GM12878 (cell line): Measurements from ENCODE around the gene SLC2A1. TPM values are rescaled to one million over a fixed set of nuclear protein-coding genes. Genes with fewer than 3 reads are reported as not detected.

Experiments used
- ATAC-seq: fragments of 200-7000 bp; cut with Tn5 transposase; 3 replicates; pipeline ENCODE4 v1.9.1; 2020; ENCODE audit warnings: mild to moderate bottlenecking, moderate library complexity
- BruUV-seq: library from RNA; stranded (reverse); fragments of 400-500 nt; replicated peaks from 2 replicates; lab custom pipeline; 2021; lab: Mats Ljungman, UMichigan
- CTCF ChIA-PET: fragments of 300-600 bp; sonication (Branson Sonifier 250); formaldehyde crosslinking; extraction: SDS; loops from one replicate; lab custom pipeline; 2021; ENCODE audit warnings: inconsistent platforms; lab: Yijun Ruan, JAX
- POLR2A ChIA-PET: fragments of 350-600 bp; formaldehyde crosslinking; extraction: SDS; loops from one replicate; lab custom pipeline; 2021; ENCODE audit warnings: inconsistent platforms; lab: Charles Lee
- RAD21 ChIA-PET: fragments of 300-600 bp; sonication (Branson Sonifier 250); formaldehyde crosslinking; loops from one replicate; lab custom pipeline; 2023; ENCODE audit warnings: antibody characterized with exemption; ENCODE audit not compliant: unreplicated experiment; lab: Charles Lee
- SMC1A ChIA-PET: fragments of 300-600 bp; sonication (Branson Sonifier 250); formaldehyde crosslinking; loops from one replicate; lab custom pipeline; 2023; ENCODE audit not compliant: unreplicated experiment, uncharacterized antibody; lab: Charles Lee
- DNase-seq: peaks from one replicate; pipeline ENCODE4 v3.0.0-alpha.2; 2011; ENCODE audit warnings: low read depth, low spot score
- FAIRE-seq: peaks from 3 replicates; lab custom pipeline; 2011; peaks lifted over from hg19 to GRCh38; lab: Jason Lieb, UNC
- H2AFZ ChIP-seq: 2 replicates; pipeline ENCODE4 v1.6.0; 2011; ENCODE audit warnings: low read depth, low read length, control low read depth; ENCODE audit not compliant: control insufficient read depth
- H3K27ac ChIP-seq: 2 replicates; pipeline ENCODE4 v1.5.1; 2011; ENCODE audit warnings: control low read depth; ENCODE audit not compliant: control insufficient read depth, insufficient read depth
- H3K27me3 ChIP-seq, 2 experiments: replicated peaks in 1 of 2; 2 replicates each; pipeline versions ENCODE4 v1.6.0 to v1.6.1; 2011; ENCODE audit warnings: low read length in 1 of 2; ENCODE audit not compliant: control insufficient read depth in 2 of 2, insufficient read depth in 2 of 2
- H3K36me3 ChIP-seq, 2 experiments: 2 replicates each; pipeline ENCODE4 v1.5.1; 2011; ENCODE audit warnings: low read length in 1 of 2; ENCODE audit not compliant: control insufficient read depth in 2 of 2, insufficient read depth in 2 of 2
- H3K4me1 ChIP-seq: 2 replicates; pipeline ENCODE4 v1.6.1; 2011; ENCODE audit warnings: mild to moderate bottlenecking, low read length, moderate library complexity, mixed read lengths; ENCODE audit not compliant: control insufficient read depth, insufficient read depth
- H3K4me2 ChIP-seq: 2 replicates; pipeline ENCODE4 v1.6.0; 2011; ENCODE audit warnings: control low read depth; ENCODE audit not compliant: control insufficient read depth, insufficient read depth
- H3K4me3 ChIP-seq: fragments of 200-600 bp; sonication (generic); 2 replicates; pipeline ENCODE4 v1.5.1; 2016
- H3K79me2 ChIP-seq: 2 replicates; pipeline ENCODE4 v1.6.0; 2011; ENCODE audit warnings: low read length; ENCODE audit not compliant: control insufficient read depth, insufficient read depth
- H3K9ac ChIP-seq: 2 replicates; pipeline ENCODE4 v1.8.0; 2011; ENCODE audit warnings: low read length, control low read depth, mixed read lengths; ENCODE audit not compliant: control insufficient read depth, insufficient read depth
- H3K9me3 ChIP-seq: replicated peaks from 3 replicates; pipeline ENCODE4 v1.5.1; 2011; ENCODE audit warnings: mild to moderate bottlenecking, low read length; ENCODE audit not compliant: control insufficient read depth, insufficient read depth
- H4K20me1 ChIP-seq: 2 replicates; pipeline ENCODE4 v1.6.0; 2011; ENCODE audit not compliant: control insufficient read depth, insufficient read depth
- ATF7 ChIP-seq: fragments of 450-650 bp; IDR thresholded peaks from 2 replicates; pipeline ENCODE4 v1.6.1; 2016; ENCODE audit warnings: low read depth, mild to moderate bottlenecking
- DPF2 ChIP-seq: fragments of 450-650 bp; IDR thresholded peaks from 2 replicates; pipeline ENCODE4 v1.6.1; 2017; ENCODE audit warnings: mild to moderate bottlenecking
- GATAD2B ChIP-seq: fragments of 450-650 bp; conservative IDR thresholded peaks from 2 replicates; pipeline ENCODE4 v1.6.1; 2017; ENCODE audit warnings: low read depth, mild to moderate bottlenecking, moderate library complexity
- HDGF ChIP-seq: fragments of 450-650 bp; IDR thresholded peaks from 2 replicates; pipeline ENCODE4 v1.6.1; 2016; ENCODE audit warnings: antibody characterized with exemption
- MYB ChIP-seq: fragments of 150-350 bp; IDR thresholded peaks from 2 replicates; pipeline ENCODE4 v1.6.1; 2014; ENCODE audit warnings: mild to moderate bottlenecking, low read depth, low read length, borderline replicate concordance
- NFXL1 ChIP-seq: fragments of 450-650 bp; IDR thresholded peaks from 2 replicates; pipeline ENCODE4 v1.6.1; 2017; ENCODE audit warnings: antibody characterized with exemption, mild to moderate bottlenecking, borderline replicate concordance
- PAX8 ChIP-seq: fragments of 450-650 bp; IDR thresholded peaks from 2 replicates; pipeline ENCODE4 v1.6.1; 2017; ENCODE audit warnings: mild to moderate bottlenecking, moderate library complexity
- PML ChIP-seq: IDR thresholded peaks from 2 replicates; pipeline ENCODE4 v1.6.1; 2012; ENCODE audit warnings: low read length, inconsistent platforms
- POLR2AphosphoS2 ChIP-seq: IDR thresholded peaks from 2 replicates; pipeline ENCODE4 v1.6.1; 2011; ENCODE audit warnings: low read depth, mild to moderate bottlenecking, low read length, improper control_type of control experiment, moderate library complexity
- TARDBP ChIP-seq: IDR thresholded peaks from 2 replicates; pipeline ENCODE4 v1.6.1; 2016; ENCODE audit warnings: borderline replicate concordance
- ZBED1 ChIP-seq: IDR thresholded peaks from 2 replicates; pipeline ENCODE4 v1.6.1; 2016; ENCODE audit warnings: borderline replicate concordance
- WGBS: methylation state at CpG from one replicate; pipeline ENCODE4 v1.1.6; 2016; ENCODE audit warnings: low lambda C conversion rate; ENCODE audit not compliant: insufficient replicate concordance, insufficient coverage; ENCODE audit errors: missing lambda C conversion rate; 5-methylcytosine and 5-hydroxymethylcytosine counted together
- in situ Hi-C: fragments of 300-500 bp; cut with MboI; formaldehyde crosslinking; loops from 9 replicates; pipeline ENCODE4 v1.14.3; 2018; ENCODE audit warnings: mixed read lengths
- intact Hi-C: fragments of 100-400 bp; cut with micrococcal nuclease; formaldehyde crosslinking; loops from one replicate; pipeline ENCODE4 v1.14.2; 2022; ENCODE audit not compliant: unreplicated experiment
- polyA plus RNA-seq, 11 experiments: library from polyadenylated mRNA; depleted of rRNA in 4 of 11; unstranded in 6 of 11; stranded (reverse) in 5 of 11; fragments of >200 nt; fragmentation: Nextera tagmentation in 4 of 11; fragmentation: Illumina TruSeq in 1 of 11; extraction: Ambion mirVana in 4 of 11; extraction: Trizol in 1 of 11; gene quantifications; 1 replicate in 1 of 11; 2 replicates in 10 of 11; pipeline versions ENCODE4 v1.2.1 to v1.2.3, GENCODE V29; 2011 to 2016; ENCODE audit warnings: inconsistent platforms in 2 of 11, missing spikeins in 2 of 11, low read depth in 1 of 11
- total RNA-seq, 4 experiments: library from RNA; depleted of rRNA in 3 of 4; stranded (reverse); fragments of >200 nt in 3 of 4; fragmentation: Illumina TruSeq in 1 of 4; extraction: Trizol in 1 of 4; gene quantifications; 2 replicates each; pipeline versions ENCODE4 v1.2.1 to v1.2.3, GENCODE V29; 2013 to 2021
- TF ChIP-seq, protein P1 (sequence below): fragments of 450-650 bp; formaldehyde crosslinking; IDR thresholded peaks from 2 replicates; pipeline ENCODE4 v1.5.0; 2022; ENCODE audit warnings: mild to moderate bottlenecking, missing genetic modification characterization
- TF ChIP-seq, protein P2 (sequence below): IDR thresholded peaks from 2 replicates; pipeline ENCODE4 v1.6.1; 2011; ENCODE audit warnings: borderline replicate concordance, low read depth, mild to moderate bottlenecking, moderate library complexity, mixed read lengths, low read length; ENCODE audit not compliant: insufficient read depth; ENCODE audit errors: extremely low read length
- TF ChIP-seq, protein P3 (sequence below): IDR thresholded peaks from 2 replicates; pipeline ENCODE4 v1.6.1; 2011; ENCODE audit warnings: borderline replicate concordance, low read depth, mild to moderate bottlenecking, moderate library complexity, low read length; ENCODE audit not compliant: insufficient read depth, poor library complexity, severe bottlenecking
- TF ChIP-seq, protein P4 (sequence below): fragments of 450-650 bp; conservative IDR thresholded peaks from 2 replicates; pipeline ENCODE4 v1.6.1; 2017; ENCODE audit warnings: mild to moderate bottlenecking, moderate library complexity

Gene SLC2A1
- total and polyA plus RNA-seq, 10 of the 15 experiments (the other 5 are each of a cell fraction or from before 2014, with no cell fraction given): 5.7 to 66.0 (median 44.2) TPM

DNA sequence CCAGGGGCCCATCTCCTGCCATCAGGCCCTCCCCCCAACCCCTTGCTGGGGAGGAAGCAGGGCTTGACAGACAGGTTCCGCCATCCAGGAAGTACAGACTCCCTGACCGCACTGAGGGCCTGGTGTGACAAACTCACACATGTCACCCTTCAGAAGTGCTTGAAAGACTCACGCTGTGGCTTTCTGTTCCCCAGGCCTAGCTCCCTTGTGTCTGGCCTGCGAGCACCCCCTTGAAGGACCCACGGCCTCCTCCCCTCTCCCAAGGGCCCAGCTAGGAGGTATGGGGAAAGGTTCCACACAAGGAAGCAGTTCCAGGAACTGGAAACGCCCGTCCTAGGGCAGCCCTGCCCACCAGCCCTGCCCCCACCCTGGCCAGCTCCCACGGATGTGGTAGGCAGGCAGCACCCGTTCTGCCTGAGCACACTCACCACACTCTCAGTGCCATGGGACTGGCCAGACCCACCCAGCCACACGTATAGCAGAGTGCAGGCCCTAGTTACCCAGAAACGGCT lies 26.7 kb downstream of the SLC2A1 start:
- peaks cover 65 to 71% of the 10 kb centered on the region in 2 experiments for H3K36me3 ChIP-seq
- in situ Hi-C loops (no loop called here), intact Hi-C loops (loop anchor here (1.0 to 5.0 kb wide), 3 partner anchors 8 to 250 kb away; partner anchors contain the start of genes SLC2A1 and YBX1)
- BruUV-seq: no TSS peak
- peak overlapping the region; percentile 91 for H3K4me2 ChIP-seq
- RAD21 ChIA-PET: interaction anchor here (0.7 to 1.7 kb wide), 10 partner anchors 9 to 149 kb away, joined by 3 to 14 read pairs (median 6); no protein-coding TSS in a partner anchor
- CTCF ChIA-PET: interaction anchor here (0.7 to 2.4 kb wide), 11 partner anchors 9 to 165 kb away, joined by 3 to 24 read pairs (median 4); partner anchors contain the start of genes C1orf50 and P3H1
- peaks cover 71% of the 10 kb centered on the region for H3K4me1 ChIP-seq
- peak overlapping the region; percentile 49; the same call in 1 of the 2 replicates for H3K4me3 ChIP-seq
- SMC1A ChIA-PET: interaction anchor here (0.8 to 2.3 kb wide), 14 partner anchors 9 to 142 kb away, joined by 3 to 17 read pairs (median 4); partner anchors contain the start of gene ZNF691
- DNase-seq (peak; percentile 88), ATAC-seq (peak; percentile 85), FAIRE-seq (peak; percentile 78)
- peak overlapping the region; percentile 95 for H3K27ac ChIP-seq
- POLR2A ChIA-PET: interaction anchor here (0.6 to 1.9 kb wide), 5 partner anchors 15 to 166 kb away, joined by 3 to 7 read pairs (median 6); partner anchors contain the start of gene ZNF691
- H3K79me2 ChIP-seq: peaks cover 73% of the 10 kb centered on the region
- under 1% methylated on average over 11 of the region's 11 CpGs for whole genome bisulfite sequencing
- H4K20me1 ChIP-seq: no peaks in the 10 kb centered on the region; the same call in 1 of the 2 replicates
- peak overlapping the region; percentile 30; the same call in 1 of the 2 replicates for H2AFZ ChIP-seq
- H3K9me3 ChIP-seq: no peaks in the 10 kb centered on the region
- no peaks in the 10 kb centered on the region for H3K27me3 ChIP-seq
- peak overlapping the region; percentile 67 for H3K9ac ChIP-seq
- TF ChIP-seq ZBED1: no peak
- no peak for TF ChIP-seq MYB
- TF ChIP-seq, protein P1, sequence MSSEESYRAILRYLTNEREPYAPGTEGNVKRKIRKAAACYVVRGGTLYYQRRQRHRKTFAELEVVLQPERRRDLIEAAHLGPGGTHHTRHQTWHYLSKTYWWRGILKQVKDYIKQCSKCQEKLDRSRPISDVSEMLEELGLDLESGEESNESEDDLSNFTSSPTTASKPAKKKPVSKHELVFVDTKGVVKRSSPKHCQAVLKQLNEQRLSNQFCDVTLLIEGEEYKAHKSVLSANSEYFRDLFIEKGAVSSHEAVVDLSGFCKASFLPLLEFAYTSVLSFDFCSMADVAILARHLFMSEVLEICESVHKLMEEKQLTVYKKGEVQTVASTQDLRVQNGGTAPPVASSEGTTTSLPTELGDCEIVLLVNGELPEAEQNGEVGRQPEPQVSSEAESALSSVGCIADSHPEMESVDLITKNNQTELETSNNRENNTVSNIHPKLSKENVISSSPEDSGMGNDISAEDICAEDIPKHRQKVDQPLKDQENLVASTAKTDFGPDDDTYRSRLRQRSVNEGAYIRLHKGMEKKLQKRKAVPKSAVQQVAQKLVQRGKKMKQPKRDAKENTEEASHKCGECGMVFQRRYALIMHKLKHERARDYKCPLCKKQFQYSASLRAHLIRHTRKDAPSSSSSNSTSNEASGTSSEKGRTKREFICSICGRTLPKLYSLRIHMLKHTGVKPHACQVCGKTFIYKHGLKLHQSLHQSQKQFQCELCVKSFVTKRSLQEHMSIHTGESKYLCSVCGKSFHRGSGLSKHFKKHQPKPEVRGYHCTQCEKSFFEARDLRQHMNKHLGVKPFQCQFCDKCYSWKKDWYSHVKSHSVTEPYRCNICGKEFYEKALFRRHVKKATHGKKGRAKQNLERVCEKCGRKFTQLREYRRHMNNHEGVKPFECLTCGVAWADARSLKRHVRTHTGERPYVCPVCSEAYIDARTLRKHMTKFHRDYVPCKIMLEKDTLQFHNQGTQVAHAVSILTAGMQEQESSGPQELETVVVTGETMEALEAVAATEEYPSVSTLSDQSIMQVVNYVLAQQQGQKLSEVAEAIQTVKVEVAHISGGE (CRISPR knock-in tag): no peak
- TF ChIP-seq TARDBP: no peak
- TF ChIP-seq PML: no peak
- TF ChIP-seq NFXL1: no peak
- TF ChIP-seq, protein P2, sequence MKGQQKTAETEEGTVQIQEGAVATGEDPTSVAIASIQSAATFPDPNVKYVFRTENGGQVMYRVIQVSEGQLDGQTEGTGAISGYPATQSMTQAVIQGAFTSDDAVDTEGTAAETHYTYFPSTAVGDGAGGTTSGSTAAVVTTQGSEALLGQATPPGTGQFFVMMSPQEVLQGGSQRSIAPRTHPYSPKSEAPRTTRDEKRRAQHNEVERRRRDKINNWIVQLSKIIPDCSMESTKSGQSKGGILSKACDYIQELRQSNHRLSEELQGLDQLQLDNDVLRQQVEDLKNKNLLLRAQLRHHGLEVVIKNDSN: no peak
- TF ChIP-seq ATF7: peak; percentile 80
- peak; percentile 98 for TF ChIP-seq GATAD2B
- no peak for TF ChIP-seq PAX8
- peak; percentile 97 for TF ChIP-seq DPF2
- TF ChIP-seq, protein P3, sequence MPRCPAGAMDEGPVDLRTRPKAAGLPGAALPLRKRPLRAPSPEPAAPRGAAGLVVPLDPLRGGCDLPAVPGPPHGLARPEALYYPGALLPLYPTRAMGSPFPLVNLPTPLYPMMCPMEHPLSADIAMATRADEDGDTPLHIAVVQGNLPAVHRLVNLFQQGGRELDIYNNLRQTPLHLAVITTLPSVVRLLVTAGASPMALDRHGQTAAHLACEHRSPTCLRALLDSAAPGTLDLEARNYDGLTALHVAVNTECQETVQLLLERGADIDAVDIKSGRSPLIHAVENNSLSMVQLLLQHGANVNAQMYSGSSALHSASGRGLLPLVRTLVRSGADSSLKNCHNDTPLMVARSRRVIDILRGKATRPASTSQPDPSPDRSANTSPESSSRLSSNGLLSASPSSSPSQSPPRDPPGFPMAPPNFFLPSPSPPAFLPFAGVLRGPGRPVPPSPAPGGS: peak; percentile 37
- no peak for TF ChIP-seq HDGF
- no peak for TF ChIP-seq POLR2AphosphoS2
- TF ChIP-seq, protein P4, sequence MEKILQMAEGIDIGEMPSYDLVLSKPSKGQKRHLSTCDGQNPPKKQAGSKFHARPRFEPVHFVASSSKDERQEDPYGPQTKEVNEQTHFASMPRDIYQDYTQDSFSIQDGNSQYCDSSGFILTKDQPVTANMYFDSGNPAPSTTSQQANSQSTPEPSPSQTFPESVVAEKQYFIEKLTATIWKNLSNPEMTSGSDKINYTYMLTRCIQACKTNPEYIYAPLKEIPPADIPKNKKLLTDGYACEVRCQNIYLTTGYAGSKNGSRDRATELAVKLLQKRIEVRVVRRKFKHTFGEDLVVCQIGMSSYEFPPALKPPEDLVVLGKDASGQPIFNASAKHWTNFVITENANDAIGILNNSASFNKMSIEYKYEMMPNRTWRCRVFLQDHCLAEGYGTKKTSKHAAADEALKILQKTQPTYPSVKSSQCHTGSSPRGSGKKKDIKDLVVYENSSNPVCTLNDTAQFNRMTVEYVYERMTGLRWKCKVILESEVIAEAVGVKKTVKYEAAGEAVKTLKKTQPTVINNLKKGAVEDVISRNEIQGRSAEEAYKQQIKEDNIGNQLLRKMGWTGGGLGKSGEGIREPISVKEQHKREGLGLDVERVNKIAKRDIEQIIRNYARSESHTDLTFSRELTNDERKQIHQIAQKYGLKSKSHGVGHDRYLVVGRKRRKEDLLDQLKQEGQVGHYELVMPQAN: peak; percentile 75
